HepG2 (cell line): ENCODE measurements around the gene ISG20. TPM values are rescaled to one million over a fixed set of nuclear protein-coding genes. Genes with fewer than 3 reads are reported as not detected.
A peak's percentile ranks its signal among the peaks of the same experiment; 100 is the strongest.

Experiments
- AHR ChIP-seq: IDR thresholded peaks from 2 replicates; pipeline ENCODE4 v1.6.1; 2018; ENCODE audit warnings: missing genetic modification reagents, missing compliant biosample characterization
- BRCA1 ChIP-seq: sonication (generic); formaldehyde crosslinking; IDR thresholded peaks from 2 replicates; pipeline ENCODE4 v1.4.0; 2020; ENCODE audit warnings: missing genetic modification reagents
- IKZF4 ChIP-seq: sonication (generic); formaldehyde crosslinking; IDR thresholded peaks from 2 replicates; pipeline ENCODE4 v1.5.1; 2020; ENCODE audit warnings: borderline replicate concordance, mild to moderate bottlenecking, low read depth, missing genetic modification reagents; ENCODE audit errors: not compliant biosample characterization
- MED13 ChIP-seq: sonication (generic); formaldehyde crosslinking; IDR thresholded peaks from 2 replicates; pipeline ENCODE4 v1.5.0; 2020; ENCODE audit warnings: missing genetic modification reagents
- RAD21 ChIP-seq: fragments of 450-650 bp; formaldehyde crosslinking; IDR thresholded peaks from 2 replicates; pipeline ENCODE4 v1.5.0; 2020; ENCODE audit warnings: mild to moderate bottlenecking
- SP1 ChIP-seq, 2 experiments: fragments of 450-650 bp in 1 of 2; sonication (generic) in 1 of 2; formaldehyde crosslinking in 1 of 2; IDR thresholded peaks; 2 replicates each; pipeline versions ENCODE4 v1.4.0 to v1.6.1; 2016 to 2020; ENCODE audit warnings: missing genetic modification reagents in 1 of 2
- WIZ ChIP-seq: sonication (generic); formaldehyde crosslinking; IDR thresholded peaks from 2 replicates; pipeline ENCODE4 v1.5.1; 2020; ENCODE audit warnings: mild to moderate bottlenecking, missing genetic modification reagents
- ZBTB37 ChIP-seq: sonication (generic); formaldehyde crosslinking; IDR thresholded peaks from 2 replicates; pipeline ENCODE4 v1.4.0; 2020; ENCODE audit warnings: mild to moderate bottlenecking, missing genetic modification reagents
- ZNF3 ChIP-seq: IDR thresholded peaks from 2 replicates; pipeline ENCODE4 v1.7.0; 2017; ENCODE audit warnings: inconsistent platforms
- ZNF317 ChIP-seq: sonication (generic); formaldehyde crosslinking; IDR thresholded peaks from 2 replicates; pipeline ENCODE4 v1.5.0; 2020; ENCODE audit warnings: mild to moderate bottlenecking, missing genetic modification reagents
- ZNF501 ChIP-seq: sonication (generic); formaldehyde crosslinking; IDR thresholded peaks from 2 replicates; pipeline ENCODE4 v1.5.1; 2020; ENCODE audit warnings: mild to moderate bottlenecking, moderate library complexity, missing genetic modification reagents
- ZNF546 ChIP-seq: sonication (generic); formaldehyde crosslinking; conservative IDR thresholded peaks from 2 replicates; pipeline ENCODE4 v1.8.1; 2023; ENCODE audit warnings: mild to moderate bottlenecking, missing genetic modification reagents
- ZNF75D ChIP-seq: sonication (generic); formaldehyde crosslinking; IDR thresholded peaks from 2 replicates; pipeline ENCODE4 v1.8.1; 2023; ENCODE audit warnings: missing genetic modification reagents, mild to moderate bottlenecking, borderline replicate concordance
- ZNF773 ChIP-seq: sonication (generic); formaldehyde crosslinking; IDR thresholded peaks from 2 replicates; pipeline ENCODE4 v1.4.0; 2020; ENCODE audit warnings: missing genetic modification reagents, borderline replicate concordance
- ZSCAN21 ChIP-seq: sonication (generic); formaldehyde crosslinking; IDR thresholded peaks from 2 replicates; pipeline ENCODE4 v1.8.0; 2022; ENCODE audit warnings: mild to moderate bottlenecking, missing genetic modification reagents, moderate library complexity, borderline replicate concordance
- polyA plus RNA-seq, 8 experiments: library from polyadenylated mRNA; depleted of rRNA in 3 of 8; stranded (reverse) in 7 of 8; unstranded in 1 of 8; fragments of >200 nt; fragmentation: Illumina TruSeq in 4 of 8; extraction: Trizol in 4 of 8; gene quantifications; 2 replicates each; pipeline versions ENCODE4 v1.2.1 to v1.2.3, GENCODE V29; 2011 to 2016; ENCODE audit warnings: low read depth in 4 of 8, missing spikeins in 1 of 8, mixed read lengths in 1 of 8; ENCODE audit not compliant: insufficient read depth in 1 of 8
- total RNA-seq, 5 experiments: library from RNA; depleted of rRNA; stranded (reverse); fragments of >200 nt; fragmentation: Illumina TruSeq; extraction: Trizol; gene quantifications; 2 replicates each; pipeline ENCODE4 v1.2.3, GENCODE V29; 2016; ENCODE audit warnings: low read depth in 1 of 5
- TF ChIP-seq, protein P1 (sequence below): sonication (generic); formaldehyde crosslinking; IDR thresholded peaks from 2 replicates; pipeline ENCODE4 v1.4.0; 2020; ENCODE audit warnings: missing genetic modification reagents
- TF ChIP-seq, protein P2 (sequence below): sonication (generic); formaldehyde crosslinking; IDR thresholded peaks from 2 replicates; pipeline ENCODE4 v1.4.0; 2020; ENCODE audit warnings: mild to moderate bottlenecking, missing genetic modification reagents
- TF ChIP-seq, protein P3 (sequence below): sonication (generic); formaldehyde crosslinking; IDR thresholded peaks from 2 replicates; pipeline ENCODE4 v1.4.0; 2020; ENCODE audit warnings: missing genetic modification reagents
- TF ChIP-seq, protein P4 (sequence below), 2 experiments: sonication (generic) in 1 of 2; formaldehyde crosslinking in 1 of 2; IDR thresholded peaks; 2 replicates each; pipeline versions ENCODE4 v1.4.0 to v1.6.1; 2018 to 2020; ENCODE audit warnings: missing genetic modification reagents in 2 of 2, borderline replicate concordance in 1 of 2, low read depth in 1 of 2, mild to moderate bottlenecking in 1 of 2, missing biosample characterization in 1 of 2

The ISG20 gene
- total and polyA plus RNA-seq, 2 of the 13 experiments (the other 11 are each of a cell fraction or from before 2014, with no cell fraction given): 6.3 to 31.5 TPM

GRCh38 chr15:88605189-88606069 lies 33.4 kb upstream of the ISG20 start (continued):
- peak; percentile 70; the same call in 1 of the 2 replicates for TF ChIP-seq BRCA1 (CRISPR knock-in tag)
- TF ChIP-seq, protein P1, sequence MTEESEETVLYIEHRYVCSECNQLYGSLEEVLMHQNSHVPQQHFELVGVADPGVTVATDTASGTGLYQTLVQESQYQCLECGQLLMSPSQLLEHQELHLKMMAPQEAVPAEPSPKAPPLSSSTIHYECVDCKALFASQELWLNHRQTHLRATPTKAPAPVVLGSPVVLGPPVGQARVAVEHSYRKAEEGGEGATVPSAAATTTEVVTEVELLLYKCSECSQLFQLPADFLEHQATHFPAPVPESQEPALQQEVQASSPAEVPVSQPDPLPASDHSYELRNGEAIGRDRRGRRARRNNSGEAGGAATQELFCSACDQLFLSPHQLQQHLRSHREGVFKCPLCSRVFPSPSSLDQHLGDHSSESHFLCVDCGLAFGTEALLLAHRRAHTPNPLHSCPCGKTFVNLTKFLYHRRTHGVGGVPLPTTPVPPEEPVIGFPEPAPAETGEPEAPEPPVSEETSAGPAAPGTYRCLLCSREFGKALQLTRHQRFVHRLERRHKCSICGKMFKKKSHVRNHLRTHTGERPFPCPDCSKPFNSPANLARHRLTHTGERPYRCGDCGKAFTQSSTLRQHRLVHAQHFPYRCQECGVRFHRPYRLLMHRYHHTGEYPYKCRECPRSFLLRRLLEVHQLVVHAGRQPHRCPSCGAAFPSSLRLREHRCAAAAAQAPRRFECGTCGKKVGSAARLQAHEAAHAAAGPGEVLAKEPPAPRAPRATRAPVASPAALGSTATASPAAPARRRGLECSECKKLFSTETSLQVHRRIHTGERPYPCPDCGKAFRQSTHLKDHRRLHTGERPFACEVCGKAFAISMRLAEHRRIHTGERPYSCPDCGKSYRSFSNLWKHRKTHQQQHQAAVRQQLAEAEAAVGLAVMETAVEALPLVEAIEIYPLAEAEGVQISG (CRISPR knock-in tag): peak; percentile 57
- TF ChIP-seq, protein P2, sequence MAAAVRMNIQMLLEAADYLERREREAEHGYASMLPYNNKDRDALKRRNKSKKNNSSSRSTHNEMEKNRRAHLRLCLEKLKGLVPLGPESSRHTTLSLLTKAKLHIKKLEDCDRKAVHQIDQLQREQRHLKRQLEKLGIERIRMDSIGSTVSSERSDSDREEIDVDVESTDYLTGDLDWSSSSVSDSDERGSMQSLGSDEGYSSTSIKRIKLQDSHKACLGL (CRISPR knock-in tag): peak; percentile 60; the same call in 1 of the 2 replicates
- peak; percentile 85; the same call in 1 of the 2 replicates for TF ChIP-seq AHR (CRISPR knock-in tag)
- TF ChIP-seq, protein P3, sequence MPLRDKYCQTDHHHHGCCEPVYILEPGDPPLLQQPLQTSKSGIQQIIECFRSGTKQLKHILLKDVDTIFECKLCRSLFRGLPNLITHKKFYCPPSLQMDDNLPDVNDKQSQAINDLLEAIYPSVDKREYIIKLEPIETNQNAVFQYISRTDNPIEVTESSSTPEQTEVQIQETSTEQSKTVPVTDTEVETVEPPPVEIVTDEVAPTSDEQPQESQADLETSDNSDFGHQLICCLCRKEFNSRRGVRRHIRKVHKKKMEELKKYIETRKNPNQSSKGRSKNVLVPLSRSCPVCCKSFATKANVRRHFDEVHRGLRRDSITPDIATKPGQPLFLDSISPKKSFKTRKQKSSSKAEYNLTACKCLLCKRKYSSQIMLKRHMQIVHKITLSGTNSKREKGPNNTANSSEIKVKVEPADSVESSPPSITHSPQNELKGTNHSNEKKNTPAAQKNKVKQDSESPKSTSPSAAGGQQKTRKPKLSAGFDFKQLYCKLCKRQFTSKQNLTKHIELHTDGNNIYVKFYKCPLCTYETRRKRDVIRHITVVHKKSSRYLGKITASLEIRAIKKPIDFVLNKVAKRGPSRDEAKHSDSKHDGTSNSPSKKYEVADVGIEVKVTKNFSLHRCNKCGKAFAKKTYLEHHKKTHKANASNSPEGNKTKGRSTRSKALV (CRISPR knock-in tag): 0 out of 2 replicates have a peak, but pooled peaks have one; percentile 44
- 0 out of 2 replicates have a peak, but pooled peaks have one; percentile 33 for TF ChIP-seq ZNF501 (CRISPR knock-in tag)
- TF ChIP-seq IKZF4: peak; percentile 63
- peak; percentile 78; the same call in 1 of the 2 replicates for TF ChIP-seq ZNF773 (CRISPR knock-in tag)
- TF ChIP-seq ZNF75D (CRISPR knock-in tag): no peak
- 0 out of 2 replicates have a peak, but pooled peaks have one; percentile 44 for TF ChIP-seq ZNF317 (CRISPR knock-in tag)
- peak; percentile 40; the same call in 1 of the 2 replicates for TF ChIP-seq ZBTB37 (CRISPR knock-in tag)
- TF ChIP-seq SP1 (IDR thresholded peaks at IDR 0.05): no peak
- TF ChIP-seq SP1 (CRISPR knock-in tag; IDR thresholded peaks at IDR 0.05): no peak
- no peak for TF ChIP-seq ZNF3
- peak; percentile 44; the same call in 1 of the 2 replicates for TF ChIP-seq ZSCAN21 (CRISPR knock-in tag)
- no peak for TF ChIP-seq ZNF546 (CRISPR knock-in tag)
- TF ChIP-seq WIZ (CRISPR knock-in tag): peak; percentile 93
- TF ChIP-seq, protein P4, sequence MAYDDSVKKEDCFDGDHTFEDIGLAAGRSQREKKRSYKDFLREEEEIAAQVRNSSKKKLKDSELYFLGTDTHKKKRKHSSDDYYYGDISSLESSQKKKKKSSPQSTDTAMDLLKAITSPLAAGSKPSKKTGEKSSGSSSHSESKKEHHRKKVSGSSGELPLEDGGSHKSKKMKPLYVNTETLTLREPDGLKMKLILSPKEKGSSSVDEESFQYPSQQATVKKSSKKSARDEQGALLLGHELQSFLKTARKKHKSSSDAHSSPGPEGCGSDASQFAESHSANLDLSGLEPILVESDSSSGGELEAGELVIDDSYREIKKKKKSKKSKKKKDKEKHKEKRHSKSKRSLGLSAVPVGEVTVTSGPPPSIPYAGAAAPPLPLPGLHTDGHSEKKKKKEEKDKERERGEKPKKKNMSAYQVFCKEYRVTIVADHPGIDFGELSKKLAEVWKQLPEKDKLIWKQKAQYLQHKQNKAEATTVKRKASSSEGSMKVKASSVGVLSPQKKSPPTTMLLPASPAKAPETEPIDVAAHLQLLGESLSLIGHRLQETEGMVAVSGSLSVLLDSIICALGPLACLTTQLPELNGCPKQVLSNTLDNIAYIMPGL (CRISPR knock-in tag; IDR thresholded peaks at IDR 0.05; ENCODE audit: borderline replicate concordance in 1 of 2, low read depth in 1 of 2): no peak
- TF ChIP-seq RAD21 (CRISPR knock-in tag): no peak
- peak; percentile 21; the same call in 1 of the 2 replicates for TF ChIP-seq MED13 (CRISPR knock-in tag)
